NCI-H1436 (cell line): ENCODE data around the gene AKAP13.

ENCODE experiments used
- DNase-seq: peaks from one replicate; lab custom pipeline; 2025; lab: John Stamatoyannopoulos, UW

The AKAP13 gene

DNA sequence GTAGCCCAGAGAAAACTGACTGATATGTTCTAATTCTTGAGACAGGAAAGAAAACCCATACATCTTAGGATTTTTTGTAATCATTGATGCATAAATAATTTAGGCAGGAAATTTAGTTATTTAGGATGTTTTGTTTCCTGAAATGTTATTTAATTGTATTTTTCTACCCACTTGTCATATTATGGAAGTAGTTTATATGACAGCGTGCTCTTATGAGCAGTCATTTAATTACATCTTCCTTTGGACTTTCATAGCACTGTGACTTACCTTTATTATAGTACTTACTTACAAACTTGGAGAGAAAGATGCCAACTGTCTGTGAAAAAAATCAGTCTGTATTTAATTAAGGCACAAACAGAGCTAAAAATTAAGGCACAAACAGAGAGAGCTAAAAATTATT is 65.0 kb downstream of the AKAP13 start:
- no peak for DNase-seq

DNA sequence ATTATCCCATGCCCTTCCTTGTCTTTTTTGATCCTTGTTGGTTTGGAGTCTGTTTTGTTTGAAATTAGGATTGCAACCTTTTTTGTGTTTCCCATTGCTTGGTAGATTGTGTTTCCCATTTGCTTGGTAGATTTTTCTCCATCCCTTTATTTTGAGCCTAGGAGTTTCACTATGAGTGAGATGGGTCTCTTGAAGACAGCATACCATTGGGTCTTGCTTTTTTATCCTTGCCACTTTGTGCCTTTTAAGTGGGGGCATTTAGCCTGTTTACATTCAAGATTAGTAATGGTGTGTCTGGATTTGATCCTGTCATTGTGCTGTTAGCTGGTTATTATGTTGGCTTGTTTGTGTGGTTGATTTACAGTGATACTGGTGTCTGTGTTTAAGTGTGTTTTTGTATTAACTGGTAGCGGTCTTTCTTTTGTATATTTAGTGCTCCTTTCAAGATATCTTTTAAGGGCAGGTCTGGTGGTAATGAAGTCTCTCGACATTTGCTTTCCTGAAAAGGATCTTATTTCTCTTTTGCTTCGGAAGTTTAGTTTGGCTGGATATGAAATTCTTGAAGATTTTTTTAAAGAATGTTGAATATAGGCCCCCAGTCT is 70.8 kb downstream of the AKAP13 start:
- no peak for DNase-seq

DNA sequence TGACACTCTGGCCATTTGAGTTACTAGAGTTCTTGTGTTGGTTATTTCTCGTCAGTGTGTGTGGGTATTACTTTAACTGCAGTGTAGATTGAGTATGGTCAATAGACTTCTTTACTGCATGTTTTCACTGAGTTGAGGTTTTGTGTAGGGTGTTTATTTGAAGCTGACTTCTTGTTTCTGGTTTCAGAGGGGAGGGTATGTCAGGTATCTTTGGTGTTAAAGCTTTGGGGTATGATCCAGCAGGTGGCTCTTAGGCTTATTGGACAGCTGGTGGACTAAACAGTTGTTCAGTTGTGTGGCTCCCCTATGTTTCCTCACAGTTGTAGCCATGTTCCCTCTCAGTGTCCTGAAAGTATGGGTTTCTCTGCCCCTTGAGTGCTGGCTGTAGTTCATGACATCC is 72.0 kb downstream of the AKAP13 start:
- no peak for DNase-seq

DNA sequence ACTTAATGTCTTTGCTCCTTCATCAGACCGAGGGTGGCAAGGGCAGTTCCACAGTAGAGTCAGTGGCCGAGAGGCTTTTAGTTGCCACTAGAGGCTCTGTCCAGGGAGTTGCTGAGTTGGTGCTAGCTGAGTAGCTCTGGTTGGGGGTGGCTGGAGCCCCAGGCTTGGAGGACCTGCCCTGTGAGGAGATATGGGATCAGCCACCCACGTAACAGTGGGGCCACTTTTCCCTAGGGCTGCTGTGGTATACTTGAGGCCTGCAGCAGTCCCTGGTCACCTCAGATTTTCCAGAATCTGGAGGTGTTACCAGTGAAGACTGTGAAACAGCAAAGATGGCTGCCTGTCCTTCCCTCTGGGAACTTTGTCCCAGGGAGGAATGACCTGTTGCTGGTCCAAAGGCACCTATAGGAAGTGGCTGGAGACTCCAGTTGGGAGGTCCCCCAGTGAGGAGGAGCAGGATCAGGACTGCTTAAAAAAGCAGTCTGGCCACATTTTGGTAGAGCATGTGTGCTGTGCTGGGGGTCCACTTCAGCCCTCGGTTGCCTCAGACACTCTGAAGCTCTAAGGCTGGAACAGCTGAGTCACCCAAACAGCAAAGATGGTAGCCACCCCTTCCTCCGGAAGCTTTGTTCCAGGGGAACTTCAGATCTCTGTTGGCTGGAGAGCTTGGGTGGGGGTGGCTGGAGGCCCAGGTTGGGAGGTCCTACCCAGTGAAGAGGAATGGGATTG is 72.9 kb downstream of the AKAP13 start:
- DNase-seq: no peak

DNA sequence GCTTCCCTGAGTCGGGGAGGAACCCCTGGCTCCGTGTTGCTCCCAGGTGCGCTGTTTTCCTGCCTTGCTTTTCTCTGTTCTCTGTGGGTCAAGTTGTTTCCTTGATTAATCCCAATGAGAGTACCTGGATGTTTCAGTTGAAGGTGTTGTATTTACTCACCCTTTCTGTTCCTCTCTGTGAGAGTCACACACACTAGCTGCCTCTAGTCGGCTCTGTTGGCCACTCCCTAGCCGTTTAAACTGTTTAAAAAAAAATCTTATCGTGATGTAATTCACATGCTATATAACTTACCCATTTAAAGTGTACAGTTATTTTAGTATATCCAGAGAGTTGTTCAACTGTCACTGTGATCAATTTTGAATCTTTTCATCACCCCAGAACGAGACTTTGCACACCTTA is 74.0 kb downstream of the AKAP13 start:
- no peak for DNase-seq

DNA sequence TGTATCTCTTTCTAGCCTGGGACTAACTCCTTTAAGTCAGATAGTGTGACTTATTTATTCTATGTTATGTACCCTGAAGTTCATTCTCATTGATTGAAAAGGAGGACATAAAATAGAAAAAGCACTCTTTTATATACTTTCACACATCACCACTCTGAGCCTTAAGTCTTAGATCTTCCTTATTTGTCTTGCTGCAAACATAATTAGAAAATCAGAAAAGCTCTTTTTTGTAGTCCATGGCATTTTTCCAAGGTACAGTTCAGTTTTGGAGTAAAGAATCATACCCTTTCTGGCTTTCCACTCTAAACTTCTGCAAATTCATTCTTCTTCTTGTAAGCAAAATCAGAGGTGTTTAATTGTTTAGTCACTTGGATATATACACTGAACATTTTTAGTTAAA is 75.5 kb downstream of the AKAP13 start:
- DNase-seq: no peak

DNA sequence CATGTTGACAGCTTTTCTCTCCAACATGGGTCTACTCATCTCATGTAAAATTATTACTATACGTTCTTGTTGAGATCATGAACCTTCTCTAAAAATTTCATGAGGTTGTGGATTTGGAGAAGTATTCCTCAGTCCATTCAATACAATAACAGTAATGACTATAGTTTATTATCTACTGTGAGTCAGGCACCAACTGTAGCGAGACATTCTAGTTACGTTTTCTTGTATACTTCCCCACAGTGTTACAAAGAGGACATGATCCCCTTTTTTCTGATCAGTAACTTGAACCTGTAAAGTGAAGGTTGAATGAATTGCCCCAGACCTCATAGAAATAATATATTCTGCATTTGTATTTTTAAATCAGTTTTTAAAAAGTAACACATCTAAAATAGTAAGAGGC is 76.4 kb downstream of the AKAP13 start:
- no peak for DNase-seq

DNA sequence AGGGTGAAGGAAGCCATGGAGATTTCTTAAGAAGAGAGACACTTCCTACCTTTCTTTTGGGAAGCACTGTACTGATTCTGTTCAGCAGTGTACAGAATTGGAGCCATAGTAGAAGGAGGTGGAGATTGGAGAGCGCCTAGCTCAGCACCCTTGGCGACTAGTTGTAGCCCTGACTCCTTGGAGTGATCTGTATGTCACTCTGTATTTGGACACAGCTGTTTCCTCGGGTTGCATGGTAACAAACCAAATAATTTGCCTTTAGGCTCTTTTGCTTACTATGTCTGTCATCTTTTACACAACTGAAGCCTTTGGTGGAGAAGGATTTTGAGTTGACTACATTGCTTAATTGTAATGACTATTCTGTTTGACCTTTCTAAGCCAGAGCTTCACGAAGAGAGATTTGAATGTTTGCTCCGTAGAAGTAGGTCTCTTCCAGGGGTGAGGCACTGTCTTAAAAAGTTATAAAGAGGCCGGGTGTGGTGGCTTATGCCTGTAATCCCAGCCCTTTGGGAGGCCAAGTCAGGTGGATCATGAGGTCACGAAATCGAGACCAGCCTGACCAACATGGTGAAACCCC is 77.1 kb downstream of the AKAP13 start:
- DNase-seq: no peak

DNA sequence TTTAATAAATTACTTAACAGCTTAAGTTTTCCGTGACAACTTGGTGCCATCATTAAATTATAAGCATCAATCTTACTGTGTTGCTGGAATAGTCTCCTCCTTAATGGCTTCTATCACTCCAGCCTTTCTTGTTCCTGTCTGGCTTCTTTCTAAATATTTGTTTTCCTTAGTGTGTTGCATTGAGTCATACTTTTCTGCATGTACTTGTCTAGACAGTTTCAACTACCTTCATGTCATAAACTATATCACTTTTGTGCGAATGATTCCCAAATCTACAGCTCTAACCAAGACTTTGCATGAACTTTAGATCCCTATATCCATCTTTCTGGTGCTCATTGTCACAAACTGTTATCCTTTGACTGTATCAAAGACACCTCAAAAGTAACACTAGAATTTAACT is 78.4 kb downstream of the AKAP13 start:
- no peak for DNase-seq

DNA sequence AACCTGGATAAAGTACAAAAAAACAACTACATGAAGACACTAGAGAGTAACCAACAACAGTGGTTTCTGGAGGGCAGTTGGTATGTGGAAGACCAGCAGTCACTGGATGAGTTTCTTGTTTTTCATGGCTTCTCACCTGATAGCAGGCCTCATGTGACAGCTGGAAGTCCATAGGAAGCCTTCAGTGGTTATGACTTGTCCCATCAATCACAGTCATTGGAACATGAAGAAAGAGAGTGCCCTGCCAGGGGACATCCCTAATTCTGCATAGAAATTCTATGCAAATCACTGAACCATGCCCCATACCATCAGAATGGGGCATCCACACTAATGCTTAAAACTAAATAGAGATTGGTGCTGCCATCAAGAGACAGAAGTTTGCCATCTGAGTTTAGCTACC is 81.6 kb downstream of the AKAP13 start:
- DNase-seq: no peak

DNA sequence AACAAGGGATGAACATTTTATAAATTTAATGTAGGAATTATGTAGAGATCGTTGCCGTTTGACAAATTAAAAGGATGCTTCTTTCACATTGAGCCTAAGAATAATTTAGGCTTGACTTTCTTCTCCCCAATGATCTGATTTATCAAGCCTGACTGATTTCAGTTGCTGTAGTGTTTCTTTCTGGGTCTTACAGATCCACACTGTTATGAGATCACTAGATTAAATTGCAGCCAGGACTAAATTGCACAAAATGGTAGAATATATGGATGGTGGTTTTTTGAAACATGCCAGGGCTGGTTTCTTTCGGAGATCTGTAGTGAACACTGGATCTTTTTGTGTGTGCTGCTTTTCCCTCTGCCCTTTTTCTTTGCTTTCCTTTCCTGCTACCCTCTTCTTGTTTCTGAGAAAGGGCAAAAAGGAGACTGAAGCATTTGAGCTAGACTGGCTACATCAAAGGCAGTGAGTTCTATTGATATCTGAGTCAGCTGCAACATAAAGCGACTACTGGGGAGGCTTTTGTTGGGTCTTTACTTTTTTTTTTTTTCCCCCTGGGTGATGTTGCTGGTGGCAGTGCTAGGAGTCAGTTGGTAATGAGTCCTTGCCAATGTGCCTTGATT is 83.0 kb downstream of the AKAP13 start:
- DNase-seq: no peak

DNA sequence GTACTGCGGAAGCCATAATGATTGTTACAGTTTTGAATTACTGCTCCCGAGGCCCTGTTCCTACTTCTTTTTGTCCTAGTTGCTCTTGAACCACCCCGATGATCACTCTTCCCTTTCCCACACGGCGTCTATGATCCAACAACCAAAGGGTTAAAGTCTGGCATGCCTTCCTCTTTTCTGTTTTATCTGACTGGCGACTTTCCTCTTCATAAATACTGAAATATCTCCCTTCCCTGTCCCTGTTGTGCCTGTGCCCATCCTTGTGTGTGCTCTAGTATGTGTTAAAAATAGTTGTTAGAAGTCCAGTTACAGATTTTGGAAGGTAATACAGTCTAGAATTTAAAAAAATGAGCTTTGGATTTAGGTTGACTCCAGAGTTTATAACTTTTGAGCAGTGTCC is 83.6 kb downstream of the AKAP13 start:
- no peak for DNase-seq

DNA sequence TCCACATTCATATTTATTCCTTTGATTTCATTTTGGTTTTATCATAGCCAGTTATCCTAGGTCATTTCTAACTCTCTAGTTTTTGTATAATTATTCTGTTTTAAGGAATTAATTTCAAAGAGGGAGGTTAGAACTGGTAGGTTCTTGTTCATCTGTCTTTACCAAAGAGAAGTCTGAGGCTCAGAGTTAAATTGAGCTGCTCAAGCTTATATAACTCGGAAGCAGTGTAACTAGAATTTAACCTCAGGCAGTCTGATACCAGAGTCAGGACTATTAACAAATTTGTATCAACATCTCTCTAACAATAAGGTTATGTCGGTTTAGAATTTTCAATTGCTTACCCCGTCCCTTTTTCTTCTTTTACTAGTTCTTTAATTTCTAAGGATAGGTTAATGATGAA is 84.1 kb downstream of the AKAP13 start:
- DNase-seq: no peak

DNA sequence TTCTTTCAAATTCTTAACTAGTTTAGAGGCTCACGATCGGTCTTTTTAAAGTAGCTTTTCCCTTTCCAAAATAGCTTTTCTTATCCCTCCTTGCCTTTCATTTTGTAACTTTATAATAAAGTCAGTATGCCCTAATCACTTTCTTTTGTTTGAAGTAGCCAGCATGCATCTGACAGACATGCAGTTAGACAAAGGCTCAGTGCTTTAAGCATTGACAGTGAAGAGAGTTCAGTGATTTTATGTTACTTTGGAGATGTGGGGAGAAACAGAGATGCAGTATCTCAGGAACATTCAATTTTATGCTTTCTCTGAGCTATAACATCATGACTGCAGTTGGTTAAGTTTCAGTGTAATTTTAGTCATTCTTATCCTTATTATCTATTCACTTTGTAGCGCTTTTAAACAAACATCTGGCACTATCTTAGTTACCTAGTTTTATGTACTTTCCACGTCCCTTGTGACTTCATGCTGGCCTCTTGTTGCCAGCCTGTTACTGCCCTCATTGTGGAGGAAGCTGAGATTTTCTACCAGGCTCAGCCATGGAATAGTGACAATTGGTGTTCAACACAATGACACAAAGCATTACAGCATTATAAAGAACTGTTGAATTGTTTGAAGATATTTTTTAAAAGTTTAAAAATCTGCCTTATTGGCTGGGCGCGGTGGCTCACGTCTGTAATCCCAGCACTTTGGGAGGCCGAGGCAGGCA is 90.3 kb downstream of the AKAP13 start:
- DNase-seq: no peak

DNA sequence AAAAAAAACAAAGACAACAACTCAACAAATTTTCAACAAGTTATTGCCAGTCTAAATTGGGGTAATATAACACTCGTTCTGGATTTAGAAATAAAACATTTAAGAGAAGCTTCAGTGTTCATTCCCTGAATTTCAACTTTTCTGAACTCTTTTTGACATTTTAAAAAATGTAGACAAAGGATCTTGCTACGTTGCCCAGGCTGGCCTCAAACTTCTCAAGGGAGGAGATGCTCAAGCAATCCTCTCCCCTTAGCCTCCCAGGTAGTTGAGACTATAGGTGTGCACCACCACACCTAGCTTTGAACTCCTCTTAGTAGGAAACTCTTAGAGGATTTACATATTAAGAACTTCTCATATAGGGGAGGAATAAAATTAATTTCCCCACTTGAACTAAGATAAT is 91.9 kb downstream of the AKAP13 start:
- DNase-seq: no peak

DNA sequence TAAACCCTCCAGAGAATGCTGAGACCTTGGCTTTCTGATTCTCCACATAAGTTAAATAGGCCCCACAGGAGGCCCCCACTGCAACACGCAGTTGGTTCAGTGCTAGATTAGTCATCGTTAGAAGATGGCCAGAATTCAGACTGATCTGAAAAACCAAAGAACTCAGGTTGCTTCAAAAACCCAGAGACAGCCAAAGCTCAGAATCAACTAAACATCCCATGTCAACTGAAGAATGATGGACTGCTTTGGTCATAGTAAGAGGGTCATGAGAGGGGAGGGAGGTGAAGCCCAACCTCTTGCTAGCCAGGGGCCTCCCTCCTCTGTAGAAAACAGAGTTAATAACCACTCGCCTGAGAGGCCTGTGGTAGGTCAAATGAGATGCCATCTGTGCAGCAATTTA is 93.1 kb downstream of the AKAP13 start:
- DNase-seq: no peak

DNA sequence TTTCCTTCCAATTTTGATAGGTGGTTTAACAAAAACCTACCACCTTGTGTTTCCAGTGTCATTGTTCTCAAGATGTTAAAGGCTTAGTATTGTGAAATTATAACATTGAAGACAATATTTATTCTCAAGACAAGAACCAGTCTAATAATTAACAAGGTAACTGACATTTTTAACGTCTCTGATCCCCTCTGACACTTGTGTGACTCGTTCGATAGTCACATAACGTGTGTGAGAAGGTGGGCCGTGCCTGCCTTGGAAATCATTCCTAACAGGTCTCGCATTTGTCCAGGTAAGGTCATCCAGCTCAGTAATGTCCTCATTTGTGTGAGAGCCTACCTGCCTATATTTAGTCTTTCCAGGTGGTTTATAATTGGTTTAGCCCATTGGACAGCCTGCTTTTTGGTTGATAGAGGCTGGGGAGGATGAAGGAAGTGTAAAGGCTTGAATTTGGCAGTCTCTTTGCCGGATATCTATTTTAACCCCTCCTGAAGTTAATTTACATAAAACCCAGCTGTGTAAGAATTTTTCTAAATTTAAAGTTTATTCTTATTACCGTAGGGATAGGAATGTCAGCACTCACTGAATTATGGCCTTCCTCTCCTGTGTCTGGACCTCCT is 94.4 kb downstream of the AKAP13 start:
- DNase-seq: no peak

DNA sequence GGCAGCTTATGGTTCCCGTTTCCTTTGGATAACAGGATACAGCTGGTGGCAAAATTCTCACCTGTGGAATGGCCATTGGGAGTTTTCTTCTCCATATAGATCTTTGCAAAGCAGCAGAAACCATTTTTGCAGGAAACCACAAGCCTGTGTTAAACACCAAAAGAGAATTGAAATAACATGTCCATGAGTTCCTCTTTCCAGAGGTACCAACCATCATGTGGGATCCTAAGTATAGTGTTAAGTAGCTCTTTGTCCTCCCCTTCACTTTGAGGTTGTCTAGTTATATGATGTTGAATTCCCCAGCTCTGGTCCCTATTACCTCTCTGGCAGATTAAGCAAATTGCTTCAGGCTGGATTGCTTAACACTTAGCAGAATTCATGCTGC is 94.9 kb downstream of the AKAP13 start:
- DNase-seq: no peak

DNA sequence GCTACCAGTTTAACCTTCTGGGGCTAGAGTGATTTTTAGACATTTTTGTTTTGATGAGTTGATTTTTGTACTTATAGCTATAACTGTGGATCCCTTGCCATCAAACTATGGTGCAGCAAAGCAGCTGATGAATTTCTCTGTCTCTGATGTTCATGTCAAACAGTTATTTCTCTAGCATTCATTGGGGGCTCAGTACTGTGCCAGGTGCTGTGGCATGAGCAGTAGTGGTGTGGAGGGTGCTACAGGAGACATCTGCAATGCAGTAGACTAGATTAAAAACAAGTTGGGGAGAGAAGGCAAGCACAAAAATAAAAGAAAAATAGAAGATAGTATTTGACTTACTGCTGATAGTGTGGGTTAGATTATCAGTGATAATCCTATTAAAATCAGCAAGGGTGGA is 95.3 kb downstream of the AKAP13 start:
- DNase-seq: no peak

DNA sequence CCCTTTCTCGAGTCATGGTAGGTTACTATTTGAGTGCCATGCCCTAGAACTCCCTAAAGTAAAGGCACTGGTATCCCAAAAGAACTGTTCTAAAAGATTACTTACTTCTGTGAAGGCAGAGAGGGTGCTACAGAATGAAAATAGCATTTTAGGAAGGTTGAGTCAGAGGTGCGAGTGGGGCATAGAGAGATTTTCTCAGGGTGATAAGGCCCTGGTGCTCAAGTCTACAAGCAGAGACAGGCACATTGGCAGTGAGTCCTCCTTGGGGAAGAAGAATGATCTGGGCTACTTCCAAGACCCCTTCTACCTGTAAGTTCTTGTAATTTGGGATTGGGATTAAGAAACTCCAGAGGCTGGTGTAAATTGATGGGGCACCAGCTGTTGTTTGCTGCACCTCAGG is 96.7 kb downstream of the AKAP13 start:
- no peak for DNase-seq

DNA sequence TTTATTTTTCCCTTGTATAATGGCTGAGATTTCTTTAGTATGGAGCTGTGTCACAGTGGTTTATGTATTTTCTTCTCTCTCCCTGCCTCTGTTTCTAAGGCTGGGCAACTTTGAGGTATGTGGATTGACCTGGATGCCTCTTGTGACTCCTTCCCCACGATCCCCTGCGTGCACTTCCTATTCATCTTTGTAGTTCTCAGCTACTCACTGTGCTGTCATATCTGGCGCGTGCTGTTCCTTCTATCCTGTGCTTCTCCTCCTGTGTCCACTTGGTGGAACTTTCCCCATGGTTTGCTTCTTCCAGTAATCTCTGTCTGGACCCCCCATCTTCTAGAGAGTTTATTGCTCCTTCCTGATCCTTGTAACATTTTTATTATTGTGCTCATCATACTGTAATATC is 97.3 kb downstream of the AKAP13 start:
- no peak for DNase-seq

DNA sequence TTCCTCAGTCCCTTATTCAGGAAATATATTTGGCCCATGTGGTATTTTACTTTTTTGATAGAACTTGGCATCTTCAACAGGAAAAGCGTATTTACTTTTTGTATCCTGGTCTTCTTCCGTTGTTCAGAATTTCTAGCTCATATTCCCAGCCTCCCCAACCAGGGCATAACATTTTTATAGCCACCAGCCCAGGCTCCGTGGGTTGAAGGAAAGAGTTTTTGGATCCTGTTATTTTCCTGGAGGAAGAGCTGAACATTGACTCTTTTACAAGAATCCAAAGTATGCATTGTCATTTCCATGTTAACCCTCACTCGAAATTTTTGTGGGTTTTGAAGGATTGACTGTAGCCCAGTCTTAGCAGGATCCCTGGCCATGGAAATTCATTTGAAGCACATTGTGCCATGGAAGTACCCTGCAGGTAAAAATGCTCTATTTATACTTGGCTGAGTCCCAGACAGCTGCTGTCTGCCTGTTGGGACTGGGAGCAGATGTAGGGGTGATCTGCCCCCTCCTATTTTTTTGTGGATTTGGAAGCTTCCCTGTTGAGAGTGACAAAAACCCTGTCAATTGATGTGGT is 98.8 kb downstream of the AKAP13 start:
- DNase-seq: no peak
